ENCODE measurements around the gene GRIK4. TPM values are rescaled to one million over a fixed set of nuclear protein-coding genes. Genes with fewer than 3 reads are reported as not detected.

Gene GRIK4
- total and polyA plus RNA-seq, 8 donors, result 0.06 to 0.31 TPM; not detected in 6

DNA sequence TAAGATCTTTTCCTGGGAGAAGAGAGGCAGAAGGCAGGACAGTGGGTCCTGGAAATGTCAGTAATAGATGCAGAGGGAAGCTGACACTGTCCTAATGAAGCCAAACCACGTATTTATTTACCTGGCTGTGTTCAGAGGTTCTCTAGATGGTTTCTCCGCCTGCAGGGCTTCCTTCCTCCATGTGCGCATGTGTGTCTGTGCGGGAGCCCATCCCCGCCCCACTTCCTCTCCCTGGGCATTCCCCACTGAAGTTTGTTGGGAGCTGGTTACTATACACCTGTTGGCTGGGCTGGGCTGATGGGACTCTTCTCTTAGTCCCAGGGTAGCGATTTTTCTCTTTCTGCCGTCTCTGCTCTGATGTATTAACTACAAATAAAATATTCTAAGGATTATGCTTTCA is 307.5 kb downstream of the GRIK4 start:
- no peak for DNase-seq
- H3K4me1 ChIP-seq, result no peaks in the 10 kb centered on the region
- H3K27me3 ChIP-seq, result peaks cover 0 to 54% (median 0%) of the 10 kb centered on the region in 3 donors
- no peak overlapping the region for H3K4me3 ChIP-seq
- intact Hi-C loops (cut with DNase I; ENCODE audit: low total_unique reads), result no loop called here
- no peak overlapping the region for H3K27ac ChIP-seq
- 33 to 55% (median 43%) methylated on average over 7 of the region's 7 CpGs for WGBS, 5 donors
- H3K9me3 ChIP-seq, result no peaks in the 10 kb centered on the region
- H3K36me3 ChIP-seq, result no peaks in the 10 kb centered on the region
- TF ChIP-seq POLR2AphosphoS5 (IDR thresholded peaks at IDR 0.05), result no peak
- no peak for TF ChIP-seq POLR2A (IDR thresholded peaks at IDR 0.05)
- TF ChIP-seq EP300 (IDR thresholded peaks at IDR 0.05), result no peak
- TF ChIP-seq, protein P1, sequence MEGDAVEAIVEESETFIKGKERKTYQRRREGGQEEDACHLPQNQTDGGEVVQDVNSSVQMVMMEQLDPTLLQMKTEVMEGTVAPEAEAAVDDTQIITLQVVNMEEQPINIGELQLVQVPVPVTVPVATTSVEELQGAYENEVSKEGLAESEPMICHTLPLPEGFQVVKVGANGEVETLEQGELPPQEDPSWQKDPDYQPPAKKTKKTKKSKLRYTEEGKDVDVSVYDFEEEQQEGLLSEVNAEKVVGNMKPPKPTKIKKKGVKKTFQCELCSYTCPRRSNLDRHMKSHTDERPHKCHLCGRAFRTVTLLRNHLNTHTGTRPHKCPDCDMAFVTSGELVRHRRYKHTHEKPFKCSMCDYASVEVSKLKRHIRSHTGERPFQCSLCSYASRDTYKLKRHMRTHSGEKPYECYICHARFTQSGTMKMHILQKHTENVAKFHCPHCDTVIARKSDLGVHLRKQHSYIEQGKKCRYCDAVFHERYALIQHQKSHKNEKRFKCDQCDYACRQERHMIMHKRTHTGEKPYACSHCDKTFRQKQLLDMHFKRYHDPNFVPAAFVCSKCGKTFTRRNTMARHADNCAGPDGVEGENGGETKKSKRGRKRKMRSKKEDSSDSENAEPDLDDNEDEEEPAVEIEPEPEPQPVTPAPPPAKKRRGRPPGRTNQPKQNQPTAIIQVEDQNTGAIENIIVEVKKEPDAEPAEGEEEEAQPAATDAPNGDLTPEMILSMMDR (IDR thresholded peaks at IDR 0.05), result no peak

DNA sequence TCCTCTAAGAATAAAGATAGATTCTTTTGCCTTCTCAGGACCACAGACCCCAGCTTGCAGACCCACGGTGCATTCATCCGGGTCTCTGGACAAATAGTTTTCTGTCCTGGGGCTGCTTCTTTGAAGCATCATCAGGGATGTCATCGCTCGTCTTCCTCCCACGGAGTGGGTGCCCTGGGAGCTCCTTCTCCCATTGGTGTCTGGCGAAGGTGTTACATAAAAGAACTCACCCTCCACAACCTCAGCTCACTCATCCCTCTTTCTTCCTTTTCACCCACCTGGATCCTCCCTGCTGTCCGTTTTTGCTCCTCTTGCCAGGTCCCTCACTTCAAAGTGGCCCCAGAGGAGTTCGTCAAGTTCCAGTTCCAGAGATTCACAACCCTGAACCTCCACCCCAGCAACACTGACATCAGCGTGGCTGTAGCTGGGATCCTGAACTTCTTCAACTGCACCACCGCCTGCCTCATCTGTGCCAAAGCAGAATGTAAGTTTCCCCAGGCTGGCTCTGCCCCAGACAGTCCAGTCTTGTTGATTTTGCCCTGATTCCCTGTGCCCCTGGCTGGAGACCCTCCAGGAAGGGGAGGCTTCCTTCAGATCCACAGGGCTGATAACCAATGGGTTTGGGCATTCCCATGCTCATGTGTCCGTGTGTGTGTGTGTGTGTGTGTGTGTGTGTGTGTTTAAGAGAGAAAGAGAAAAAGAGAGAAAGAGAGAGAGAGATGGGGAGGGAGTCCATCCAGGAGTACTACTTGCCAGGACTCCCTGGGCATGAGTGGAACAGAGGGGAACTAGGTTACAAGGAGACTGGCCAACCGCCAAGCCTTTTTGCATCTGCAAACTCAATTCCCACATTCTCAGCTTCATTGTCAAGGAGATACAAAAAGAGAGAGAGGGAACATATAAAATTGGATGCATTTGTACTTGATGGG is 308.2 kb downstream of the GRIK4 start:
- H3K9me3 ChIP-seq, result no peaks in the 10 kb centered on the region
- H3K4me3 ChIP-seq, result no peak overlapping the region
- no peak overlapping the region for H3K27ac ChIP-seq
- H3K4me1 ChIP-seq, result no peaks in the 10 kb centered on the region
- 69 to 79% (median 77%) methylated on average over 11 to 12 of the region's 12 CpGs for WGBS, 5 donors
- intact Hi-C loops (cut with DNase I; ENCODE audit: low total_unique reads), result no loop called here
- H3K36me3 ChIP-seq, result no peaks in the 10 kb centered on the region
- TF ChIP-seq POLR2AphosphoS5 (IDR thresholded peaks at IDR 0.05), result no peak
- no peak for TF ChIP-seq POLR2A (IDR thresholded peaks at IDR 0.05)
- no peak for TF ChIP-seq EP300 (IDR thresholded peaks at IDR 0.05)
- TF ChIP-seq, protein P1 (IDR thresholded peaks at IDR 0.05), result no peak
- peaks cover 0 to 54% (median 0%) of the 10 kb centered on the region in 3 donors for H3K27me3 ChIP-seq
- no peak for DNase-seq

DNA sequence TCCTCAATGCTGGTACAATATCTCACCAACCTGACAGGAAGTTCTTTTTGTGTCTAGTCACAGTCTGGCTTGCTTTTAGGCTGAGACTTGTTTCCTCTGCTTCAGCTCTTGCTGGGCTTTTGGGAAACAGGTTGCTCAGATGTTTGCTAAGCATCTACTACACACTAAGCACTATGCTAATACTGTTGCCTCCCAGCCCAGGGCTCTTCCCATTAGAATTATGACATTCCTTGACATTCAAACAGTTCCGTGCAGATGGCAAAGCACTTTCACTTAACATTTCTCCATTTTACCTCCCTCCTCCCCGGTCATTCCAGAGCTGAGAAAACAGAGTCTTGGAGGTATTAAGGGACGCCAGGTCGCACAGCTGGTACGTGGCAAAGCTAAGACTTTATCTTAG is 311.6 kb downstream of the GRIK4 start:
- no peaks in the 10 kb centered on the region for H3K9me3 ChIP-seq
- TF ChIP-seq, protein P1 (IDR thresholded peaks at IDR 0.05), result no peak
- TF ChIP-seq POLR2AphosphoS5 (IDR thresholded peaks at IDR 0.05) (no peak), EP300 (IDR thresholded peaks at IDR 0.05) (no peak), POLR2A (IDR thresholded peaks at IDR 0.05) (no peak)
- no peak for DNase-seq
- peaks cover 0 to 44% (median 0%) of the 10 kb centered on the region in 3 donors for H3K27me3 ChIP-seq
- H3K27ac ChIP-seq, result no peak overlapping the region
- 74 to 91% (median 78%) methylated on average over 5 of the region's 5 CpGs for WGBS, 5 donors
- no peak overlapping the region for H3K4me3 ChIP-seq
- intact Hi-C loops (cut with DNase I; ENCODE audit: low total_unique reads), result no loop called here
- H3K4me1 ChIP-seq, result no peaks in the 10 kb centered on the region
- no peaks in the 10 kb centered on the region for H3K36me3 ChIP-seq

DNA sequence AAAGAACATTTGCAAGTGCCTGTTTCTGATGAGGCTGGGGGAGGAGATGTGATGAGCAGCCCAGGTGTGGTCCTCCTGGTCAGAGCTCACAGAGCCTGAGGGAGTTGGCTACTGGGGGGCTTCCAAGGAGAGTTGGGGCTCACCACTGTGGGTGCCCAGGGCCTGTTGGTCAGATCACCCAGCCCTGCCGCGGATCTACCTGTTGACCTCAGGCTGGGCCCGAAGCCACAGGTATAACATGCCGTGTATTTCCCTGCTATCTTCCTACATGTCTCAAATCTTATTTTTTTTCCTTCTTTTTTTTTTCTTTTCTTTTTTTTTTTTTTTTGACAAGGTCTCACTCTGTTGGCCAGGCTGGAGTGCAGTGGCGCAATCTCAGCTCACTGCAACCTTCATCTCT is 312.7 kb downstream of the GRIK4 start:
- intact Hi-C loops (cut with DNase I; ENCODE audit: low total_unique reads), result no loop called here
- 92 to 96% (median 95%) methylated on average over 5 of the region's 5 CpGs for WGBS, 5 donors
- no peak for DNase-seq

More for the DNA sequence above, 312.7 kb downstream of the GRIK4 start:
- peaks cover 0 to 42% (median 0%) of the 10 kb centered on the region in 3 donors for H3K27me3 ChIP-seq
- H3K9me3 ChIP-seq, result no peaks in the 10 kb centered on the region
- H3K4me1 ChIP-seq, result no peaks in the 10 kb centered on the region
- no peak for TF ChIP-seq POLR2A (IDR thresholded peaks at IDR 0.05)
- TF ChIP-seq, protein P1 (IDR thresholded peaks at IDR 0.05), result no peak
- TF ChIP-seq EP300 (IDR thresholded peaks at IDR 0.05), result no peak
- no peak for TF ChIP-seq POLR2AphosphoS5 (IDR thresholded peaks at IDR 0.05)
- no peaks in the 10 kb centered on the region for H3K36me3 ChIP-seq
- no peak overlapping the region for H3K4me3 ChIP-seq
- H3K27ac ChIP-seq, result no peak overlapping the region
